Neural progenitor cell (in vitro differentiated cells): Measurements from ENCODE around the gene SELENOM.

Source experiments
- EZH2 ChIP-seq: fragments of 200-600 bp; sonication (generic); IDR thresholded peaks from 2 replicates; pipeline ENCODE4 v1.6.1; 2017; ENCODE audit warnings: antibody characterized with exemption, mild to moderate bottlenecking, moderate library complexity
- EZH2phosphoT487 ChIP-seq: fragments of 200-600 bp; sonication (generic); IDR thresholded peaks from 2 replicates; pipeline ENCODE4 v1.6.1; 2017; ENCODE audit warnings: antibody characterized with exemption
- TF ChIP-seq, protein P1 (sequence below): fragments of 200-600 bp; sonication (generic); IDR thresholded peaks from 2 replicates; pipeline ENCODE4 v1.5.1; 2017; ENCODE audit warnings: antibody characterized with exemption, mild to moderate bottlenecking

DNA sequence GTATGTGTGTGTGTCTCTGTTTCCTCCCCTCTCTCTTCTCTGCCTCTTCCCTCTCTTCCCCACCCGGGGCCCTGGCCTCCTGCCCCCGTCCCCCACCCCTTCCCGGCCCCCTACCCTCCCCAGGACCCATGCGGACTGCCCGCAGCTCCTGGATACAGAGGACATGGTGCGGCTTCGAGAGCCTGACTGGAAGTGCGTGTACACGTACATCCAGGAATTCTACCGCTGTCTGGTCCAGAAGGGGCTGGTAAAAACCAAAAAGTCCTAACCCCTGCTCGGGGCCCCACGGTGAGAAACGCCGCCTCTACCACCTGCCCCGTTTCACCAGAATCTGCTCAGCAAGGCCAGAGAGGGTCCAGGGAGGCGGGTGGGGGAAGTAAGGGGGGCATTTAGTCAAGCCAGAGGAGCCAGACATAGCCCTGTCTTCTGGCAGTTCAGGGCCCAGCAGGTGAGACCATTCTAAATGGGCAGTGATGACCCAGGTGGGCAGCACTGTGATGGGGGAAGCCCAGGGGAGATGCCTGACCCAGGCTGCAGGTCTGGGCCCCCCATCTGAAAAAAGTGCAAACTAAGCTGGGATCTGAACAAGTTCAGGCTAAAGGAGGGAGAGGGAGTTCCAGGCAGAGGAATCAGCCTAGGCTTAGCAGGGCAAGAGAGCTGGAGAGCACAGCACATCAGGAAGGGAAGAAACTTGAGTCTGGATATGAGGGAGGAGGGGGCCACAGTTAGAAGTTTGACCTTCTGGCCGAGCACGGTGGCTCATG lies 6.4 kb downstream of the SELENOM start:
- TF ChIP-seq, protein P1, sequence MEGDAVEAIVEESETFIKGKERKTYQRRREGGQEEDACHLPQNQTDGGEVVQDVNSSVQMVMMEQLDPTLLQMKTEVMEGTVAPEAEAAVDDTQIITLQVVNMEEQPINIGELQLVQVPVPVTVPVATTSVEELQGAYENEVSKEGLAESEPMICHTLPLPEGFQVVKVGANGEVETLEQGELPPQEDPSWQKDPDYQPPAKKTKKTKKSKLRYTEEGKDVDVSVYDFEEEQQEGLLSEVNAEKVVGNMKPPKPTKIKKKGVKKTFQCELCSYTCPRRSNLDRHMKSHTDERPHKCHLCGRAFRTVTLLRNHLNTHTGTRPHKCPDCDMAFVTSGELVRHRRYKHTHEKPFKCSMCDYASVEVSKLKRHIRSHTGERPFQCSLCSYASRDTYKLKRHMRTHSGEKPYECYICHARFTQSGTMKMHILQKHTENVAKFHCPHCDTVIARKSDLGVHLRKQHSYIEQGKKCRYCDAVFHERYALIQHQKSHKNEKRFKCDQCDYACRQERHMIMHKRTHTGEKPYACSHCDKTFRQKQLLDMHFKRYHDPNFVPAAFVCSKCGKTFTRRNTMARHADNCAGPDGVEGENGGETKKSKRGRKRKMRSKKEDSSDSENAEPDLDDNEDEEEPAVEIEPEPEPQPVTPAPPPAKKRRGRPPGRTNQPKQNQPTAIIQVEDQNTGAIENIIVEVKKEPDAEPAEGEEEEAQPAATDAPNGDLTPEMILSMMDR: no peak
- TF ChIP-seq EZH2phosphoT487 (no peak), EZH2 (no peak)
